WTC11 (cell line): ENCODE data around the gene CHTOP. TPM values are rescaled to one million over a fixed set of nuclear protein-coding genes. Genes with fewer than 3 reads are reported as not detected.

ENCODE experiments used
- AFF4 ChIP-seq: sonication (generic); formaldehyde crosslinking; IDR thresholded peaks from 2 replicates; pipeline ENCODE4 v1.8.1; 2023; ENCODE audit warnings: mild to moderate bottlenecking, missing genetic modification reagents, borderline replicate concordance
- AR ChIP-seq: fragments of 250-450 bp; sonication (Bioruptor Pico); IDR thresholded peaks from 2 replicates; pipeline ENCODE4 v1.9.0; 2021; ENCODE audit warnings: mild to moderate bottlenecking
- ATF1 ChIP-seq: sonication (generic); formaldehyde crosslinking; IDR thresholded peaks from 2 replicates; pipeline ENCODE4 v1.8.1; 2023; ENCODE audit warnings: mild to moderate bottlenecking, moderate library complexity, missing genetic modification reagents
- CREB1 ChIP-seq: sonication (generic); formaldehyde crosslinking; IDR thresholded peaks from 2 replicates; pipeline ENCODE4 v1.8.0; 2023; ENCODE audit warnings: mild to moderate bottlenecking, missing genetic modification reagents
- CREM ChIP-seq: sonication (generic); formaldehyde crosslinking; IDR thresholded peaks from 2 replicates; pipeline ENCODE4 v1.8.1; 2022; ENCODE audit warnings: mild to moderate bottlenecking, missing genetic modification reagents, moderate library complexity
- E2F1 ChIP-seq: sonication (generic); formaldehyde crosslinking; IDR thresholded peaks from 2 replicates; pipeline ENCODE4 v1.8.0; 2022; ENCODE audit warnings: mild to moderate bottlenecking, missing genetic modification reagents
- ESRRA ChIP-seq: sonication (generic); formaldehyde crosslinking; IDR thresholded peaks from 2 replicates; pipeline ENCODE4 v1.8.1; 2022; ENCODE audit warnings: mild to moderate bottlenecking, missing genetic modification reagents, borderline replicate concordance
- ETV6 ChIP-seq: sonication (generic); formaldehyde crosslinking; IDR thresholded peaks from 2 replicates; pipeline ENCODE4 v1.8.1; 2022; ENCODE audit warnings: mild to moderate bottlenecking, missing genetic modification reagents
- FOXJ3 ChIP-seq: sonication (generic); formaldehyde crosslinking; IDR thresholded peaks from 2 replicates; pipeline ENCODE4 v1.9.0; 2021; ENCODE audit warnings: missing genetic modification reagents, mild to moderate bottlenecking, borderline replicate concordance
- FOXP4 ChIP-seq: sonication (generic); formaldehyde crosslinking; IDR thresholded peaks from 2 replicates; pipeline ENCODE4 v1.8.0; 2022; ENCODE audit warnings: mild to moderate bottlenecking, missing genetic modification reagents
- GTF2I ChIP-seq: fragments of 250-450 bp; sonication (Bioruptor Pico); conservative IDR thresholded peaks from 2 replicates; pipeline ENCODE4 v1.4.0; 2021; ENCODE audit warnings: mild to moderate bottlenecking
- IRF1 ChIP-seq: sonication (generic); formaldehyde crosslinking; IDR thresholded peaks from 2 replicates; pipeline ENCODE4 v1.8.0; 2023; ENCODE audit warnings: missing genetic modification reagents
- NR2C2 ChIP-seq: sonication (generic); formaldehyde crosslinking; IDR thresholded peaks from 2 replicates; pipeline ENCODE4 v1.8.0; 2022; ENCODE audit warnings: mild to moderate bottlenecking, missing genetic modification reagents
- PRRX2 ChIP-seq: fragments of 250-450 bp; sonication (Bioruptor Pico); IDR thresholded peaks from 2 replicates; pipeline ENCODE4 v1.8.0; 2021; ENCODE audit warnings: mild to moderate bottlenecking
- SMAD4 ChIP-seq: sonication (generic); formaldehyde crosslinking; IDR thresholded peaks from 2 replicates; pipeline ENCODE4 v1.8.0; 2022; ENCODE audit warnings: mild to moderate bottlenecking, missing genetic modification reagents
- TCF7 ChIP-seq: sonication (generic); formaldehyde crosslinking; IDR thresholded peaks from 2 replicates; pipeline ENCODE4 v1.8.0; 2022; ENCODE audit warnings: mild to moderate bottlenecking, low read depth, missing genetic modification reagents, moderate library complexity
- TEAD4 ChIP-seq: sonication (generic); formaldehyde crosslinking; IDR thresholded peaks from 2 replicates; pipeline ENCODE4 v1.8.0; 2022; ENCODE audit warnings: mild to moderate bottlenecking, missing genetic modification reagents
- ZNF281 ChIP-seq: sonication (generic); formaldehyde crosslinking; IDR thresholded peaks from 2 replicates; pipeline ENCODE4 v1.8.0; 2023; ENCODE audit warnings: mild to moderate bottlenecking, missing genetic modification reagents
- ZNF416 ChIP-seq: fragments of 250-450 bp; sonication (Bioruptor Pico); IDR thresholded peaks from 2 replicates; pipeline ENCODE4 v1.9.0; 2021; ENCODE audit warnings: mild to moderate bottlenecking, inconsistent platforms
- ZNF532 ChIP-seq: fragments of 250-450 bp; sonication (Bioruptor Pico); IDR thresholded peaks from 2 replicates; pipeline ENCODE4 v1.9.0; 2021; ENCODE audit warnings: mild to moderate bottlenecking, borderline replicate concordance
- ZNF671 ChIP-seq: fragments of 250-450 bp; sonication (Bioruptor Pico); IDR thresholded peaks from 2 replicates; pipeline ENCODE4 v1.8.0; 2021; ENCODE audit warnings: mild to moderate bottlenecking
- total RNA-seq: library from RNA; stranded (reverse); gene quantifications from 3 replicates; pipeline ENCODE4 v1.2.3, GENCODE V29; 2021

Gene CHTOP
- total RNA-seq, 1 experiment from 2014 or later = 101 TPM

GRCh38 chr1:153626904-153627714, 6.8 kb upstream of the CHTOP start, which contains the start of gene S100A13 (continued):
- TF ChIP-seq ZNF281 (CRISPR knock-in tag) (no peak), CREB1 (no peak), IRF1 (CRISPR knock-in tag) (no peak), PRRX2 (CRISPR knock-in tag) (no peak), FOXP4 (CRISPR knock-in tag) (peak; percentile 12; the same call in 1 of the 2 replicates), TCF7 (CRISPR knock-in tag) (no peak), AFF4 (no peak), FOXJ3 (CRISPR knock-in tag) (no peak), ATF1 (CRISPR knock-in tag) (no peak), ZNF532 (CRISPR knock-in tag) (no peak), NR2C2 (CRISPR knock-in tag) (no peak), ESRRA (CRISPR knock-in tag) (no peak), E2F1 (CRISPR knock-in tag) (no peak), ETV6 (peak; percentile 51; the same call in 1 of the 2 replicates), ZNF416 (CRISPR knock-in tag) (no peak; the same call in 1 of the 2 replicates), SMAD4 (CRISPR knock-in tag) (no peak), TEAD4 (CRISPR knock-in tag) (no peak), ZNF671 (CRISPR knock-in tag) (no peak), AR (no peak), GTF2I (CRISPR knock-in tag) (no peak), CREM (CRISPR knock-in tag) (no peak)
